ENCODE results near the gene ZNHIT1. TPM values are rescaled to one million over a fixed set of nuclear protein-coding genes. Genes with fewer than 3 reads are reported as not detected.

Gene ZNHIT1
- total RNA-seq, 1 donor = 28.1 TPM

GRCh38 chr7:101265622-101266516 lies 47.9 kb downstream of the ZNHIT1 start:
- no peak overlapping the region for H3K4me3 ChIP-seq (ENCODE audit: low read length)
- H3K27me3 ChIP-seq (ENCODE audit: insufficient read depth, low read length) = no peaks in the 10 kb centered on the region
- no peaks in the 10 kb centered on the region for H3K9me3 ChIP-seq (ENCODE audit: low read depth, low read length)
- H3K4me1 ChIP-seq (ENCODE audit: insufficient read depth, low read length) = no peaks in the 10 kb centered on the region

GRCh38 chr7:101269664-101270063 lies 51.7 kb downstream of the ZNHIT1 start:
- H3K27me3 ChIP-seq (ENCODE audit: insufficient read depth, low read length) = no peaks in the 10 kb centered on the region
- H3K4me1 ChIP-seq (ENCODE audit: insufficient read depth, low read length) = no peaks in the 10 kb centered on the region
- H3K4me3 ChIP-seq (ENCODE audit: low read length) = no peak overlapping the region

GRCh38 chr7:101271021-101271420 lies 53.1 kb downstream of the ZNHIT1 start:
- Histone ChIP-seq H3K4me3 (ENCODE audit: low read length) (no peak overlapping the region), H3K27me3 (ENCODE audit: insufficient read depth, low read length) (no peaks in the 10 kb centered on the region), H3K4me1 (ENCODE audit: insufficient read depth, low read length) (no peaks in the 10 kb centered on the region), H3K9me3 (ENCODE audit: low read depth, low read length) (no peaks in the 10 kb centered on the region)

More at GRCh38 chr7:101269664-101270063, 51.7 kb downstream of the ZNHIT1 start:
- no peaks in the 10 kb centered on the region for H3K9me3 ChIP-seq (ENCODE audit: low read depth, low read length)

- Histone ChIP-seq H3K9me3 (ENCODE audit: low read depth, low read length) (no peaks in the 10 kb centered on the region), H3K4me1 (ENCODE audit: insufficient read depth, low read length) (no peaks in the 10 kb centered on the region), H3K4me3 (ENCODE audit: low read length) (no peak overlapping the region), H3K27me3 (ENCODE audit: insufficient read depth, low read length) (no peaks in the 10 kb centered on the region)
Observed at GRCh38 chr7:101273206-101273605, 55.2 kb downstream of the ZNHIT1 start.

Other genes starting within 250 kb of the ZNHIT1 start
- gene MUC12, start 248.6 kb upstream of the ZNHIT1 start, total RNA-seq = 0.10 TPM
- gene MUC17, start 198.1 kb upstream of the ZNHIT1 start, total RNA-seq = under 0.01 TPM
- 10.4 TPM for gene TRIM56, start 132.7 kb upstream of the ZNHIT1 start, total RNA-seq
- gene SERPINE1, start 91.1 kb upstream of the ZNHIT1 start, total RNA-seq = 2.3 TPM
- 5.0 TPM for gene AP1S1, start 63.7 kb upstream of the ZNHIT1 start, total RNA-seq
- not detected for gene VGF, start 52.6 kb upstream of the ZNHIT1 start, total RNA-seq
- gene NAT16, start 37.9 kb upstream of the ZNHIT1 start, total RNA-seq = not detected
- gene MOGAT3, start 17.1 kb upstream of the ZNHIT1 start, total RNA-seq = not detected
- 8.7 TPM for gene PLOD3, start 584 bp upstream of the ZNHIT1 start, total RNA-seq
- gene CLDN15, start 19.6 kb downstream of the ZNHIT1 start, total RNA-seq = 4.5 TPM
- 83.9 TPM for gene FIS1, start 26.9 kb downstream of the ZNHIT1 start, total RNA-seq
- 1.5 TPM for gene IFT22, start 103.6 kb downstream of the ZNHIT1 start, total RNA-seq
- 0.21 TPM for gene COL26A1, start 144.7 kb downstream of the ZNHIT1 start, total RNA-seq

Data from mononuclear cell (primary cell).